SK-N-SH (cell line): ENCODE data around the gene PLCB1. TPM values are rescaled to one million over a fixed set of nuclear protein-coding genes. Genes with fewer than 3 reads are reported as not detected.
A peak's percentile ranks its signal among the peaks of the same experiment; 100 is the strongest.

Experiments used
- CTCF ChIA-PET: fragments of 300-600, 350-600 bp; formaldehyde crosslinking; extraction: SDS; loops from one replicate; lab custom pipeline; 2021; lab: Yijun Ruan, JAX
- POLR2A ChIA-PET: fragments of 350-600 bp; sonication (Branson Sonifier 250); formaldehyde crosslinking; extraction: SDS; loops from one replicate; lab custom pipeline; 2020; ENCODE audit warnings: antibody characterized with exemption, inconsistent platforms; lab: Yijun Ruan, JAX
- DNase-seq: peaks from one replicate; pipeline ENCODE4 v3.0.0; 2012
- H2AFZ ChIP-seq: fragments of 200-600 bp; sonication (generic); 2 replicates; pipeline ENCODE4 v1.8.1; 2016; ENCODE audit warnings: antibody characterized with exemption, mild to moderate bottlenecking, low read depth
- H3F3A ChIP-seq: fragments of 200-600 bp; sonication (generic); replicated peaks from 2 replicates; pipeline ENCODE3; 2016; ENCODE audit warnings: antibody characterized with exemption, mild to moderate bottlenecking; ENCODE audit not compliant: insufficient read depth
- H3K27ac ChIP-seq, 2 experiments: fragments of 200-500 bp in 1 of 2; fragments of 200-600 bp in 1 of 2; sonication (Bioruptor generic) in 1 of 2; sonication (generic), shearing (Covaris generic) in 1 of 2; 2 replicates each; pipeline versions ENCODE4 v1.5.1 to v1.6.1; 2014 to 2016; ENCODE audit warnings: low read depth in 2 of 2, inconsistent platforms in 1 of 2, low read length in 1 of 2, mild to moderate bottlenecking in 1 of 2, mixed read lengths in 1 of 2
- H3K27me3 ChIP-seq: fragments of 200-600 bp; sonication (generic), shearing (Covaris generic); 2 replicates; pipeline ENCODE4 v1.6.1; 2016; ENCODE audit warnings: mixed run types; ENCODE audit not compliant: insufficient read depth
- H3K36me3 ChIP-seq, 2 experiments: fragments of 200-500 bp in 1 of 2; fragments of 200-600 bp in 1 of 2; sonication (Bioruptor generic) in 1 of 2; sonication (generic) in 1 of 2; replicated peaks in 1 of 2; 2 replicates each; pipeline versions ENCODE3 to v1.5.1; 2014 to 2016; ENCODE audit warnings: low read length in 1 of 2, mild to moderate bottlenecking in 1 of 2; ENCODE audit not compliant: insufficient read depth in 2 of 2, control insufficient read depth in 1 of 2
- H3K4me1 ChIP-seq, 2 experiments: fragments of 200-500 bp in 1 of 2; fragments of 200-600 bp in 1 of 2; sonication (Bioruptor generic) in 1 of 2; sonication (generic), shearing (Covaris generic) in 1 of 2; 2 replicates each; pipeline versions ENCODE4 v1.5.1 to v1.6.1; 2014 to 2016; ENCODE audit warnings: low read depth in 1 of 2, low read length in 1 of 2, mixed run types in 1 of 2; ENCODE audit not compliant: insufficient read depth in 2 of 2, control insufficient read depth in 1 of 2
- H3K4me2 ChIP-seq: fragments of 200-600 bp; sonication (generic), shearing (Covaris generic); 2 replicates; pipeline ENCODE4 v1.6.1; 2017; ENCODE audit warnings: mixed run types
- H3K4me3 ChIP-seq, 2 experiments: fragments of 200-500 bp in 1 of 2; fragments of 200-600 bp in 1 of 2; sonication (Bioruptor generic) in 1 of 2; sonication (generic), shearing (Covaris generic) in 1 of 2; 2 replicates each; pipeline versions ENCODE4 v1.5.1 to v1.8.1; 2014 to 2016; ENCODE audit warnings: low read depth in 2 of 2, inconsistent platforms in 1 of 2, low read length in 1 of 2, mild to moderate bottlenecking in 1 of 2, mixed read lengths in 1 of 2, moderate library complexity in 1 of 2
- H3K79me2 ChIP-seq: fragments of 200-600 bp; sonication (generic); 2 replicates; pipeline ENCODE4 v1.8.1; 2017; ENCODE audit warnings: mild to moderate bottlenecking; ENCODE audit not compliant: insufficient read depth
- H3K9ac ChIP-seq: fragments of 200-600 bp; sonication (generic); 2 replicates; pipeline ENCODE4 v1.6.1; 2017; ENCODE audit warnings: mixed run types
- H3K9me2 ChIP-seq: fragments of 200-600 bp; sonication (generic); 2 replicates; pipeline ENCODE4 v1.6.1; 2017; ENCODE audit warnings: mixed run types
- H3K9me3 ChIP-seq: fragments of 200-600 bp; sonication (generic); 2 replicates; pipeline ENCODE4 v1.6.1; 2017; ENCODE audit warnings: mixed run types, mild to moderate bottlenecking, moderate library complexity
- H4K20me1 ChIP-seq: fragments of 200-600 bp; sonication (generic); 2 replicates; pipeline ENCODE4 v1.6.1; 2017; ENCODE audit warnings: mild to moderate bottlenecking, mixed run types; ENCODE audit not compliant: insufficient read depth
- EP300 ChIP-seq, 2 experiments: IDR thresholded peaks; 2 replicates each; pipeline versions ENCODE4 v1.4.0 to v1.6.1; 2012; ENCODE audit warnings: borderline replicate concordance in 1 of 2, low read depth in 1 of 2, low read length in 1 of 2
- MEF2A ChIP-seq: IDR thresholded peaks from 2 replicates; pipeline ENCODE4 v1.4.0; 2012; ENCODE audit warnings: low read depth, borderline replicate concordance
- NFIC ChIP-seq: IDR thresholded peaks from 2 replicates; pipeline ENCODE4 v1.4.0; 2012; ENCODE audit warnings: borderline replicate concordance
- POLR2AphosphoS5 ChIP-seq: IDR thresholded peaks from 2 replicates; pipeline ENCODE4 v1.6.1; 2012; ENCODE audit warnings: low read depth, low read length
- TAF1 ChIP-seq: IDR thresholded peaks from 2 replicates; pipeline ENCODE4 v1.6.1; 2012; ENCODE audit warnings: low read depth, mild to moderate bottlenecking, low read length, moderate library complexity, borderline replicate concordance
- TCF12 ChIP-seq: IDR thresholded peaks from 2 replicates; pipeline ENCODE4 v1.4.0; 2012
- TEAD4 ChIP-seq: IDR thresholded peaks from 2 replicates; pipeline ENCODE4 v1.4.0; 2012; ENCODE audit warnings: mild to moderate bottlenecking, borderline replicate concordance; ENCODE audit not compliant: insufficient read depth
- WGBS: methylation state at CpG from one replicate; pipeline ENCODE4 v1.1.6; 2017; ENCODE audit warnings: low lambda C conversion rate; 5-methylcytosine and 5-hydroxymethylcytosine counted together
- polyA plus RNA-seq, 3 experiments: library from polyadenylated mRNA; depleted of rRNA; stranded (reverse); fragments of >200 nt; gene quantifications; 2 replicates each; pipeline ENCODE4 v1.2.3, GENCODE V29; 2012
- TF ChIP-seq, protein P1 (sequence below): IDR thresholded peaks from 2 replicates; pipeline ENCODE4 v1.4.0; 2012; ENCODE audit warnings: low read depth, borderline replicate concordance

Gene PLCB1
- polyA plus RNA-seq, 1 of the 3 experiments (the other 2 are of a cell fraction), result 10.5 TPM

DNA sequence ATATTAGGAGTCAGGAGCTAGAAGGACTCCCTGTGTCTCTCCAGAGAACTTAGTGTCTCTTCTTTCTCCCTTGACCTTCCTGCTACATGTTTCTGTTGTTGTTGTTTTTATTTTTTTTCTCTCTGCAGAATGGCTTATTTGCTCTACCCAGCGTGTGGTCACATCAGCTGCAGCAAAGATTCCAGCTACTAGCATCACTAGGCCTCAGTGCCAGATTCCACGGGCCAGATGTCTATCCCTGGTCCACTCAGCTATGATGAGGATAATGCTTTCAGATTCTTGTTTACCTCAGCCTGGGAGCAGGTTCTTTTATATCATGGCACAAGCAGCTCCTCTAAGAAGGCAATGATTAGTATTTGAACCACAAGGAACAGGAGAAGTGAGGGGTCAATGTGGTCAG is 110.0 kb downstream of the PLCB1 start (continued):
- TF ChIP-seq TAF1, result no peak

DNA sequence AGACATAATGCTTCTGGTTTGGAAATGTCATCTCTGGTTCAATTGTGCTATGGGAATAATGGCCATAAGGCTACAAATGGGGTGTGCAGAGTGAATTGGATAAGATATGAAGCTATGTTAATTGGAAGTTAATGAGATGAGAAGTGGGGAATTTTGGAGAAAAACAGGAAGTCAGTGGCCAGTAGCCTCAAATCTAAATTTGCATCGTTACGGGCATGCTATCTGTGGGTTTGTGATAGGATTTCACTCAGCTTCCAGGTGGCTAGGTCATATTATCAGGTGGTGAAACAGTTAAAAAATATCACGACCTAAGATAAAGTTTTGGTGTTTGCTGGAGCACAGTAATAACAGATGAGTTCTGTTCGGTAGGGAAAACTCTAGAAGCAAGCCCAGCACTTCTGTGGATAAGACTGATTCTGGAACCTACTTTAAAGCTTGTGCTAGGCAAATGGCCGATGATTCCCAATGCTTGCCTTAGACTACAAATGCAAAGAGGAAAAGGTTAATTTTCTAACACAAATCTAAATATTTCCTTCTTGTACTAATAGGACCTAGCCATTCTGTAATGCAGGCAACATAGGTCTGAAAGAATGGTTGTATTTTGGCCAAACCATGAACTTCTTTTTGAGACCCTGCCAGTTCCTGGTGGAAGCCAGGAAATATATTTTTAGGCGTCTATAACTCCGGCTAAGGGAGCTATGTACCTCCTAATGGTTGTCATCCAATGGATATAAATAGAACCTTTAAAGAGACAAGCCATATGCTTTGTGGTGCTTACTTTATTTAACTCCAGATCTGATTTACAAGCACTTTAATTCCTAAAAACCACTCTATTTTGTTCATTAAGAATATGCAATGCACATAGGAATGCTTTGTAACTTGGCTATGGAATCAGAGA is 111.0 kb downstream of the PLCB1 start:
- H2AFZ ChIP-seq, result no peak overlapping the region
- no peak overlapping the region for H3K9ac ChIP-seq
- no peaks in the 10 kb centered on the region for H4K20me1 ChIP-seq
- POLR2A ChIA-PET, result no interaction called here
- no peaks in the 10 kb centered on the region for H3K9me3 ChIP-seq
- no peaks in the 10 kb centered on the region for H3K9me2 ChIP-seq
- no peaks in the 10 kb centered on the region for H3F3A ChIP-seq
- peaks cover 0 to 5% of the 10 kb centered on the region in 2 experiments; a peak in 3 of 4 replicates for H3K4me1 ChIP-seq
- no peak overlapping the region for H3K4me2 ChIP-seq
- H3K36me3 ChIP-seq, result no peaks in the 10 kb centered on the region
- 69% methylated on average over 7 of the region's 7 CpGs for WGBS
- TF ChIP-seq TEAD4 (0 out of 2 replicates have a peak, but pooled peaks have one; percentile 8), NFIC (0 out of 2 replicates have a peak, but pooled peaks have one; percentile 13), POLR2AphosphoS5 (no peak), EP300 (IDR thresholded peaks at IDR 0.05; ENCODE audit: borderline replicate concordance in 1 of 2, low read depth in 1 of 2, low read length in 1 of 2) (peak in 1 of 2 experiments; percentile 23; a peak in 1 of 4 replicates), MEF2A (peak; percentile 77; the same call in 1 of the 2 replicates)
- TF ChIP-seq, protein P1, sequence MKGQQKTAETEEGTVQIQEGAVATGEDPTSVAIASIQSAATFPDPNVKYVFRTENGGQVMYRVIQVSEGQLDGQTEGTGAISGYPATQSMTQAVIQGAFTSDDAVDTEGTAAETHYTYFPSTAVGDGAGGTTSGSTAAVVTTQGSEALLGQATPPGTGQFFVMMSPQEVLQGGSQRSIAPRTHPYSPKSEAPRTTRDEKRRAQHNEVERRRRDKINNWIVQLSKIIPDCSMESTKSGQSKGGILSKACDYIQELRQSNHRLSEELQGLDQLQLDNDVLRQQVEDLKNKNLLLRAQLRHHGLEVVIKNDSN, result no peak
- H3K27me3 ChIP-seq, result no peaks in the 10 kb centered on the region
- no peak for DNase-seq
- H3K27ac ChIP-seq, result peak overlapping the region; percentile 44 to 45; a peak in 2 of 4 replicates
- H3K79me2 ChIP-seq, result peaks cover 15% of the 10 kb centered on the region
- H3K4me3 ChIP-seq, result no peak overlapping the region
- CTCF ChIA-PET, result interaction anchor here (1.1 kb wide), 1 partner anchor 306 kb away, joined by 3 read pairs; no protein-coding TSS in a partner anchor

- WGBS, result 87% methylated on average over 2 of the region's 2 CpGs
- POLR2A ChIA-PET, result no interaction called here
- Histone ChIP-seq H3K9me3 (no peaks in the 10 kb centered on the region), H3K9ac (no peak overlapping the region), H3K4me1 (peaks cover 2 to 5% of the 10 kb centered on the region in 2 experiments; a peak in 3 of 4 replicates), H3K27ac (no peak overlapping the region; a peak in 1 of 4 replicates), H3F3A (no peaks in the 10 kb centered on the region), H3K36me3 (no peaks in the 10 kb centered on the region), H2AFZ (no peak overlapping the region), H3K4me3 (no peak overlapping the region), H3K79me2 (peaks cover 10% of the 10 kb centered on the region), H3K27me3 (no peaks in the 10 kb centered on the region), H3K9me2 (no peaks in the 10 kb centered on the region), H4K20me1 (no peaks in the 10 kb centered on the region), H3K4me2 (no peak overlapping the region)
- no peak for DNase-seq
- CTCF ChIA-PET, result no interaction called here
- TF ChIP-seq TCF12 (no peak), NFIC (peak; percentile 42; the same call in 1 of the 2 replicates)
Observed at GRCh38 chr20:8244637-8245036, 112.6 kb downstream of the PLCB1 start.
